GM19463 (cell line): ENCODE measurements around the gene HEATR5B.
"Not testable (repeated sequence)": the region's sequence is repeated elsewhere in the genome, so short reads cannot be mapped to it uniquely, and the experiment has no call there.

ENCODE experiments used
- ATAC-seq: cut with Tn5 transposase; IDR thresholded peaks from one replicate; pipeline ENCODE4 v1.9.1; 2021; ENCODE audit warnings: mild to moderate bottlenecking, moderate library complexity; ENCODE audit not compliant: unreplicated experiment

The HEATR5B gene

DNA sequence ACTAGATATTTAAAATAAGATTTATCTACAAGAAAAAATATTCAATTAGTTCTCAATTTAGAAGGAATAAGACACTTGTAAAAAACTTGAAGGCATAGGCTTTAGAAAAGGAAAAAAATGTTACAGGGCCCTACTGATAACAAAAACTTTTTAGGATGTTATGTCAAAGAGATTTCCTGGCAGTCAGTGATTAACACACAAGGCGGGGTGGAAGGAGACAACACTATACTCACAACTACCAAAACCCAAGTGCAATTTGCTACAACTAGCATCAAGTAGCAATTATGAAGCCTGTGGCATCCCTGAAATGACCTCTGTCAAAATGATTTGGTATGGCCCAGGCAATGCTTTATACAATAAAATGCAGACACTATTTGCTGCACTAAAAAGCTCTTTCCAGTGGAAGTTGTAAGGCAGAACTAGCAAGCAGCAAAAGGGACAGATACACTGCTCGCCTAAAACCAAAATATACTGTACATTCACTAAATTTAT lies 133.1 kb downstream of the HEATR5B start:
- ATAC-seq: no peak

DNA sequence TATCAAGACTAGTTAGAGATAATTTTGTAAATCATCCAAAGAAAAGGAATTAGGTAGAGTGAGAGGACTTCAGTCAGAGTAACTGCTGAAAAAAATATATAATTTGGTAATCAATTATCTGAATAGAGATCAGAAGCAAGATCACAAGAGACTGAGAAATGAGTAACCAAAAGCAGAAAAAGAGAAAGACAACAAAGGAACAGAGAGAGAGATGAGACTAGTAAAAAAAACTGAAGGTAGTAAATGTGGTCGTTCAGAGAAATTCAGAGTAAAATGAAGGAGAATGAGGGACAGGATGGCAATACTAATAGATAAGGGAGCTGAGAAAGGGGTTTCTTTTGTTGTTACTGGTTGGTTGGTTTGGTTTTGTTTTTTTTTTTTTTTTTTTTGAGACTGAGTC lies 134.3 kb downstream of the HEATR5B start:
- no peak for ATAC-seq

DNA sequence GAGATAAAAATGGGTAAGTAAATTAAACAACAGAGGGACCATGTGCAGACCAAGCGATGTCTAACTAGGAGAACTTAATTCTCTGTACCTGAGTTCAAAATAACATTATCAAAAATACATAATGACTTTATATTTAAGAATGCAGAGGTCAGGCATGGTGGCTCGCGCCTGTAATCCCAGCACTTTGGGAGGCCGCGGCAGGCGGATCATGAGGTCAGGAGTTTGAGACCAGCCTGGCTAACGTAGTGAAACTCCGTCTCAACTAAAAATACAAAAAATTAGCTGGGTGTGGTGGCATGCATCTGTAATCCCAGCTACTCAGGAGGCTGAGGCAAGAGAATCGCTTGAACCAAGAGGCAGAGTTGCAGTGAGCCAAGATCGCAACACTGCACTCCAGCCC lies 138.9 kb downstream of the HEATR5B start:
- not testable (repeated sequence) for ATAC-seq

DNA sequence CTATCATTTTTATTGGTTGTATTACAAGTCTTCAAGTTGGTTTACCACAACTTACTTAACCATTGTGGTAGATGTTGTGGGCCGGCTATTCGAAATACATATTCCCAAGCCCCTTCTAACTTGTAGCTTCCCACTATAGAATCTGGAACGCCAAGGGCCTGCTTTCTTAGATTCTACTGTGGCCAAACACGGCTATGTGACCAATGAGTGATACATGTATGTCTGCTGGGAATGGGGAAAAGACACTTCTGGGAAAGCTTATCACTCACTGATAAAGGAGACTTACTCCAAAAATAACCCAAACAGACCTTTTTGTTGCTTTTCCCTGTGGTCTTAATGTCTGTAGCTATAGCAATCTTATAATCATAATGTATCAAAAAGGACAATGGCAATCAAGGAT lies 142.3 kb downstream of the HEATR5B start:
- no peak for ATAC-seq

DNA sequence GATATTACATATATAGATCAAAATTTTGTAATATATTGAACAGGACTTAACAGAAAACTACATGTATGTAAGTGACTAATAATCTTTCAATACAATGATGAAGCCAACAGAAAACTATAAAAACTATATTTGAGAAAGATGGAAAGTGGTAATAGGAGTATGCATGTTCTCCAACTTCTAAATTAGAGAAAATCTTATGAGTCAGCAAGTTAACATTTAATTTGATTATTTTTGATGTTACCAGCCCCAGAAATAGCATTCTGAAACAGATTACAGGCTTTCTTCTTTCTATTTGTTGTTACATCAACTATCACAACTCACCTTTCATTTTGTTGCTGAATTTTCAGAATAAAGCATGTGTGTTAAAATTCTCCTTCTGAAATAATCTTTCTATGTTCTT lies 147.6 kb downstream of the HEATR5B start:
- not testable (repeated sequence) for ATAC-seq

DNA sequence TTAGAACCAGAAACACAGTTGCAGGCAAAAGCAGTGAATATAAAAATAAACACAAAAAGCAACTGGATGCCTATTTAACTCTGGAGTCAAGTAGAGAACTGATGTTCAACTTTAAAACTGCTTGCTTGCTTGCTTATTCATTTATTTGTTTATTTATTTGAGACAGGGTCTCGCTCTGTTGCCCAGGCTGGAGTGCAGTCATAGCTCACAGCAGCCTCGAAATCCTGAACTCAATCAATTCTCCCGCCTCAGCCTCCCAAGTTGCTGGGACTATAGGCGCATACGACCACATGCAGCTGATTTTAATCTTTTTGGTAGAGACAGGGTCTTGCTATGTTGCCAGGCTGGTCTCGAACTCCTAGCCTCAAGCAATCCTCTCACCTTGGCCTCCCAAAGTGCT lies 152.5 kb downstream of the HEATR5B start:
- not testable (repeated sequence) for ATAC-seq
